ENCODE measurements around the gene ATP8A1.
"Not testable (repeated sequence)": the region's sequence is repeated elsewhere in the genome, so short reads cannot be mapped to it uniquely, and the experiment has no call there.

The ATP8A1 gene

DNA sequence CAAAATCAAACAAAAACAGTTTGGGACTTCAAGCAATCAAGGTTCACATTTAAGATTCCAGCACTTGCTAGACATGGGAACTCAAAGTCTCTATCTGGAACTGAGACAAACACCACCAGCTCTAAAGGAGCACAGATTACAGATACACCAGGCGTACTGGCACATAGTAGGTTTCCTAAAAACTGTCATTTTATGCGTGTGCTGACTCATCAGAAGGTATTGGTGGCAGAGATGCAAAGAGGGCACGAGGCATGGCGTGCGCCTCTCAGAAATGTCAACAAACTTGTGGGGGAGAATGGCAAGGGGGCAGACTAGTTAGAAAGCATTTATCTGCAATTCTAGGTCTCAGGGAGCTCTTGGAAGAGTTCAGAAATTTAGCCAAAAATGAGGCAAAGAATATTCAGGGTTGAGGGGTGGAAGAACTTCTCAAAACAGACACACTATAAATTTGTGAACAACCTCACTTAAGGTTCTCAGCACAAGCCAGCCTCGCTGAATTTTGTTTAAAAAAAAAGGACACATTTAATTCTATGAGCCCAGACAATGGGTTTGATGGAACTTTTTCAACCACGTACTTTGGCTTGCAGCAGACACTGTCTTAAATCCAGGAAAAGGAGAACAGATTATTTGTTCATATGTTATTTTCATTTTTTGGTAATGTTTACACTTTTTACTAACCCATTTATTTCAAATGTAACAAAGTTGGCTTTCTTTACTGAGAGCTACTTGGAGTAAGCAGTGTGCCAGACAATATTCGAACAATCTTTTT is 159.6 kb downstream of the ATP8A1 start:
- no peak for DNase-seq

GRCh38 chr4:42492962-42493361 is 163.9 kb downstream of the ATP8A1 start:
- no peak for DNase-seq

DNA sequence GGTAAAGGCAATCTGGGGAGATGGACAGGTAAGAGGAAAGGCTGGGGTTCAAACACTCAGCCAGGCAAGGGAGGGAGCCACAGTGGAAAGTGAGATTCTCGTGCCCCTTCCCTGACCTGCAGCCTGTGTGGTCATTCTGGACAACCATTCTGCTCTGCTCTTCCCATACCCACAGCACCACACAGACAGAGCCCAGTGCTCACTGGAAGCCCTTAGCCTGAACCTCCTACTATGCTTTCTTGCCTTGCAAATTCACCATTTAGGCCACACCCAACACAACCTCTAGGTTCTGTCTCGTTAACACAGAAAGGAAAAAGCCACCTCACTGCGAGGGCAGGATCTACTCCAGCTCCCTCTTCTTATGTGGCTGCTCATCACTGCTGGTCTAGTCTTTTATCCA is 166.9 kb downstream of the ATP8A1 start:
- no peak for DNase-seq

GRCh38 chr4:42489095-42489494 is 167.8 kb downstream of the ATP8A1 start:
- DNase-seq: no peak

DNA sequence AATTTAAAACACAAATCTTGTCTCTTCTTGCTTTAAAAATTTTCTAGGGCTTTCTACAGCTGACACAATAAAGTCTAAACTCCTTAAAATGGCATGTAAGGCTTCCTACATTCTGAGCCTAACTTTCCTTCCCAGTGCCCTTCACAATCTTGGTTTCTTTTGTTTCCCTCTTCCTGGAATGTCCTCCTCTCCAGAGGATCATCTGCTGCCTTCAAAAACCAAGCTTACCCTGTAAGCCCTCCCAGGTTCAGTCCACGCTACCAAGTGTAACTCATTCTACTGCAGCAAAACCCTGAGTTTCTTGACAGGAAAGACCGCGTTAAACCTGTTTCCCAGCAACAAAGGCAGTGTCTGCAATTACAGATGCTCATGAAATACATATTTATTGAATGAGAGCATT is 168.4 kb downstream of the ATP8A1 start:
- no peak for DNase-seq

- DNase-seq: no peak
These were observed 168.8 kb downstream of the ATP8A1 start for GRCh38 chr4:42488114-42488513.

- no peak for DNase-seq
These were observed 169.7 kb downstream of the ATP8A1 start for GRCh38 chr4:42487230-42487629.

DNA sequence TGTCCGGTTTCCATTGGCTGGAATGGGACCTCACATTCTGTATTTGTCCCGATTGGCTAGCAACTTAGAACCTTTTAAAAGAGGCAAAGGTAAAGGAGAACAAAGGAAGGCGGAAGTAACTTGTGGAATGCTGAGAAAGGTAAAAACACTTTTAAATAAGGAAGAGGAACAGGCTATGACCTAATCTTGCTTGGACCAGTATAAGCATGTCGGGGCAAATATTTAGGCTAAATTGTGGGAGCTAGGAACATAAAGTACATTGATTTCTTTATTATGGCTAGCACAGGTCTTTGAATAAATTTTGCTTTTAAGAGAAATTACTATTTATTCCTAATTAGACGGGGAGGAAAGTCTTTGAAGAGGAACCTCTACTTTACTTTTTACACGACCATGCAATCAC is 170.7 kb downstream of the ATP8A1 start:
- not testable (repeated sequence) for DNase-seq

DNA sequence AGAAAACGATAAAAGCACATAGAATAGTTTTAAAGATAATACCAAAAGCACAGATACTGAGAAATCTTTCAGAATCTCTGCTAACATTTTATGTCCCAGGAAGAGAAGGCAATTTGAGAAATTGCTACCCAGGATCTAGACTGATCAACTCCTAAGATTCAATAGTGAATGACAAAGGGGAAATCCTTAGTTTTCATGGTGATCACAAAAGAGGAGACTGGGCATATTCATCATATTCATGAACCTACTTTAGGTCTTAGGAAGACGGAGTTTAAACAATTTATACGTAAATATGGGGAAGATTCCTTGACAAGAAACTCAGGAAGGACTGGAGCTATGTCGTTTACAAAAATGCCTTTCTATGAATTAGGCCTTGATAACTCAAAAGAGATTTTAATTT is 172.3 kb downstream of the ATP8A1 start:
- no peak for DNase-seq

DNA sequence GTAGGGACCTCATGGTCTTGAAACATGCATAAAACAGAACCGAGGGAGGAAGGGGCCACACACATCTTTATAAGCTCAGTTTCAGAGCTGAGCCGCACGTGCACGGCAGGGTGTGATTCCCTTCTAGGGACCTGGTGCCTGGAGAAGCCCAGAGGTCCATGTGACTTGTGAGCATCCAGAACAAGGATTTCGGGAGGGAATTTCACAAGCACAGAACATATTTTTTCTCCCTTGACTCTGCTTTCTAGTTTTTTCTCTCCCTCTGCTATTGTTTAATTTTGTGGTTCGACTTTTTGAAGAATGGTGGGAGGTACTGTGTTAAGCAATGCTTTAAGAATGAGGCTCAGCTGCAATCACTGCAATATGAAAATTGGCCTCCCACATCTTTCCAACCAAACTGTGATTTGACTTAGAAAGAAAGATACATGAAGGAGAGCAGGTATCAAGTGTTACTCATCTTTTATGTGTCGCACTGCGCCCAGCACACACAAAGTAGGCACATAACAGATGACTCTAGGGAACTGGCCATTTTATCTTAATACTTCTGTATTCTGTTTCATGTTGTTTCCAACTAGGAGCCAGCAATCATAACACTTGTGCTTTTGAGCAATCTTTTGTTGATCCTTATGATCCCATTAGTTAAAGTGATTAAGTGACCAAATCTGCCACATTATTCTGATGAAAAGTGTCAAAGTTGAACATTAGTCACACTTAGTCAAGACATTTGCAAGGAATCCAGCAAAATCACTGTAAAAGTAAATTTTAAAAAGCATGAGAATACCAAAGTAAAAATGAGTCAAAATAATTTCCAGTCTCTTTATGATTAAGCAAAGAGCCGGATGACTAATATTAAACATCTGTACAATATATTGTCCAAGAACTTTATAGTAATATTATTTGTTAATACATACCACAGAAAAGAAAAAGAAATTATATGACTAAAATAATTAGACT is 173.2 kb downstream of the ATP8A1 start:
- DNase-seq: no peak

DNA sequence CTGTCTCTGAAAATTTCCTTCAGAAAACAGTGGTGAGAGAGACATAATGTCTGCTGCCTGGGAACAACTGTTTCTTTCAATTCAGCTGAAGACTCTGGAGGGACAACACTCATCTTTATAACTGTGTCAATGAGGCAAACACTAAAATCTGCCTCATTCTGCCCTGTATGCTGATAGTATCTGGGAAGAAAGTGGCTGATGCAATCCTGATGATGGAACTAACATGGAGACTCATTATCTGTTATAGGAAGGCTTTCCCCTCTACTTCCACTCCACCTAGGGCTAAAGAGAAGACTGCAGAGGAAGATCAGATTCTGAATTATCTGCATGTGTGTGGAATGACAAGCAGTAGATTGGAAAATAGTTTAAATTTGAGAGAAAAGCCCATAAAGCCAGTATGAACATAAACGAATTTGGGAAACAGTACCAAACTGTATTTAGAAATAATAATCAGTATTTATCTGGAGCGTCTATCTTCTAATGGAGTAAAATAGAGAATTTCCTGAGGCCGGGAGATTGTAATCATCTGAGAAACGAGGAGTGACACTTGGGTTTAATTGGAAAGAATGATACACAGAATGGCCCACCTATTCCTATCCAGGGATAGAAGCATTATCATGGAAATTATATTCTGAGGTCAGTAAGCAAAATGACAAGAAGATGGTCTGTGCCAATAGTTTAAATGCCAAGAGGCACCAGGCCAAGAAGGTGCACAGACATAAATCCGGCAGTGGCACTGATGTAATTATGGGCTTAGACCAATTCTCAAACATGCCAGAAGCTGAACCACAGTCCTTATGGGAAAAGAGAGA is 174.2 kb downstream of the ATP8A1 start:
- no peak for DNase-seq

DNA sequence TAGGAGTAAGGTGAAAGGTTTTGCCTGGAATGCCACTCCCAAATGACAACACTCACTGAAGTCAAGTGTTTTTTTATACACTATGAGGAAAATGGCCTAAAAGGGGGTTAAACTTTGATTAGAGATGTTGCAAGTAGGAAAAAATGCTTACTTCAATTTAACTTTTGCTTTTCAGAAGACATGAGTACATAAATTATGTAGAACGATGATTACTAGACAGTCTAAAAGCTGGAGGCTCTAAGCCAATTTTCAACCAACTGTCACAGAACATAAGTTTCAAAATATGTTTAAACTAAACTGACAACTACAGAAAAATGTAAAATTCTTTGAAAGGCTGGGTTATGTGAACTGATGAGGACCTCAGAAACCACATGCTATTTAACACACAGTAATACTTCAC is 176.2 kb downstream of the ATP8A1 start:
- no peak for DNase-seq

- no peak for DNase-seq
These were observed 176.6 kb downstream of the ATP8A1 start for GRCh38 chr4:42480281-42480680.

- DNase-seq: no peak
These were observed 178.0 kb downstream of the ATP8A1 start for GRCh38 chr4:42478946-42479345.

- DNase-seq: no peak
These were observed 178.4 kb downstream of the ATP8A1 start for GRCh38 chr4:42478509-42478908.

- DNase-seq: no peak
These were observed 182.5 kb downstream of the ATP8A1 start for GRCh38 chr4:42474406-42474805.

DNA sequence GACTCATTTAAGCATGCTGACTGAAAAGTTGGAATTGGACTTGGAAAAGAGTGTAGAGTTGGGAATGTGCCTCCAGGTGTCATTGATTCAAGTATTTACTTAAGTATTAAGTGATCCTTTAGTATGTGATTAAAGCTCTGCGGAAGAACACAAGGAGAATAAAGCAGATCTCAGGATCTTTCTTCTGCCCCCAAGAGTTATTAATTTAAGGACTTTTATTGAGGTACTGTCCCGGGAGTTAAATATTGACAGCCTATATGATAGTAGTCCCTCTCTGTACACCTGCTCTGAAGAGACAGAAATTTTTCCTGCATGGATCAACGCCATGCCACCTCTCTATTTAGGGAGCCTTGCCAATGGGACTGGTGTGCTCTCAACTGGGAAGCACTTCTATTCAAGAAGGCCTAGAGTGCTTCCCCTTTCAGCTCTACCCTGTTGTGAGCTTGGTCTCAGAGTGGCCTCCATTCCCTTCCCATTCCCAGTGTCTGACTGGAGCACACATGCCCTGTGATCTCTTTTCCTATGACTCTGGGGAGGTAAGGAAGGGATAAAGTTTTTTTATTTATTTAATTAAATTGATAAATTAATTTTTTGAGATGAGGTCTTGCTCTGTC is 183.7 kb downstream of the ATP8A1 start:
- no peak for DNase-seq

- DNase-seq: no peak
These were observed 185.0 kb downstream of the ATP8A1 start for GRCh38 chr4:42471896-42472295.

- no peak for DNase-seq
These were observed 186.9 kb downstream of the ATP8A1 start for GRCh38 chr4:42470023-42470422.

- DNase-seq: not testable (repeated sequence)
These were observed 189.1 kb downstream of the ATP8A1 start for GRCh38 chr4:42467777-42468176.

- DNase-seq: no peak
These were observed 190.5 kb downstream of the ATP8A1 start for GRCh38 chr4:42466273-42466844.

GRCh38 chr4:42464550-42465094 is 192.3 kb downstream of the ATP8A1 start:
- DNase-seq: no peak
